H1 (cell line): ENCODE results near the gene MAPK11. TPM values are rescaled to one million over a fixed set of nuclear protein-coding genes. Genes with fewer than 3 reads are reported as not detected.
A peak's percentile ranks its signal among the peaks of the same experiment; 100 is the strongest.

ENCODE experiments used
- BRCA1 ChIP-seq: IDR thresholded peaks from 2 replicates; pipeline ENCODE4 v1.6.1; 2012; ENCODE audit warnings: low read depth, low read length, improper control_type of control experiment
- CEBPB ChIP-seq: IDR thresholded peaks from 2 replicates; pipeline ENCODE4 v1.6.1; 2012; ENCODE audit warnings: low read depth, low read length
- CTBP2 ChIP-seq: IDR thresholded peaks from 2 replicates; pipeline ENCODE4 v1.7.0; 2011; ENCODE audit warnings: borderline replicate concordance, mild to moderate bottlenecking, moderate library complexity, mixed read lengths, low read length; ENCODE audit not compliant: insufficient read depth, insufficient read length
- CTCF ChIP-seq, 3 experiments: IDR thresholded peaks; 1 replicate in 2 of 3; 2 replicates in 1 of 3; pipeline versions ENCODE4 v1.5.1 to v1.6.1; 2011; ENCODE audit warnings: low read length in 3 of 3, mild to moderate bottlenecking in 3 of 3, inconsistent platforms in 2 of 3, low read depth in 1 of 3, moderate library complexity in 1 of 3; ENCODE audit not compliant: insufficient read depth in 1 of 3; ENCODE audit errors: control extremely low read depth in 1 of 3
- EGR1 ChIP-seq: IDR thresholded peaks from 2 replicates; pipeline ENCODE4 v1.6.1; 2011; ENCODE audit warnings: low read depth, low read length, borderline replicate concordance
- EP300 ChIP-seq, 2 experiments: IDR thresholded peaks; 1 replicate in 1 of 2; 2 replicates in 1 of 2; pipeline ENCODE4 v1.6.1; 2011 to 2012; ENCODE audit warnings: low read depth in 2 of 2, low read length in 2 of 2, mild to moderate bottlenecking in 2 of 2, borderline replicate concordance in 1 of 2, inconsistent platforms in 1 of 2, moderate library complexity in 1 of 2
- EZH2 ChIP-seq: fragments of 200-600 bp; sonication (generic); IDR thresholded peaks from 2 replicates; pipeline ENCODE4 v1.7.1; 2012; ENCODE audit warnings: low read depth, mild to moderate bottlenecking, moderate library complexity, low read length, inconsistent platforms; ENCODE audit not compliant: severe bottlenecking
- GTF2F1 ChIP-seq: IDR thresholded peaks from 2 replicates; pipeline ENCODE4 v1.6.1; 2012; ENCODE audit warnings: low read depth, low read length, improper control_type of control experiment, borderline replicate concordance
- HDAC6 ChIP-seq: IDR thresholded peaks from one replicate; pipeline ENCODE4 v1.7.1; 2012; ENCODE audit warnings: low read depth, mild to moderate bottlenecking, inconsistent platforms, low read length, moderate library complexity
- JUN ChIP-seq: IDR thresholded peaks from 2 replicates; pipeline ENCODE4 v1.6.1; 2011; ENCODE audit warnings: low read depth, mild to moderate bottlenecking, improper control_type of control experiment, low read length
- JUND ChIP-seq: IDR thresholded peaks from 2 replicates; pipeline ENCODE4 v1.6.1; 2011; ENCODE audit warnings: mild to moderate bottlenecking, improper control_type of control experiment, low read length
- KDM1A ChIP-seq: fragments of 200-600, 300-600 bp; sonication (generic); IDR thresholded peaks from 2 replicates; pipeline ENCODE4 v1.7.1; 2016; ENCODE audit warnings: mild to moderate bottlenecking, low read length, borderline replicate concordance
- KDM5A ChIP-seq: fragments of 200-600 bp; IDR thresholded peaks from 2 replicates; pipeline ENCODE4 v1.7.1; 2012; ENCODE audit warnings: mild to moderate bottlenecking, low read length, inconsistent platforms, mixed read lengths
- MAFK ChIP-seq: IDR thresholded peaks from 2 replicates; pipeline ENCODE4 v1.6.1; 2012; ENCODE audit warnings: low read depth, mild to moderate bottlenecking, improper control_type of control experiment, low read length
- POU5F1 ChIP-seq: IDR thresholded peaks from 2 replicates; pipeline ENCODE4 v1.6.1; 2011; ENCODE audit warnings: low read depth, mild to moderate bottlenecking, low read length, moderate library complexity
- RBBP5 ChIP-seq: IDR thresholded peaks from 2 replicates; pipeline ENCODE4 v1.7.1; 2012; ENCODE audit warnings: low read depth, mild to moderate bottlenecking, inconsistent platforms, low read length, moderate library complexity, borderline replicate concordance
- SIN3A ChIP-seq, 2 experiments: IDR thresholded peaks in 1 of 2; conservative IDR thresholded peaks in 1 of 2; 2 replicates each; pipeline ENCODE4 v1.6.1; 2011 to 2012; ENCODE audit warnings: low read length in 2 of 2, improper control_type of control experiment in 1 of 2, low read depth in 1 of 2, mild to moderate bottlenecking in 1 of 2
- SIX5 ChIP-seq: IDR thresholded peaks from 2 replicates; pipeline ENCODE4 v1.6.1; 2011; ENCODE audit warnings: mild to moderate bottlenecking, low read depth, low read length
- SP4 ChIP-seq: IDR thresholded peaks from 2 replicates; pipeline ENCODE4 v1.6.1; 2012; ENCODE audit warnings: low read length, inconsistent platforms
- TEAD4 ChIP-seq: IDR thresholded peaks from 2 replicates; pipeline ENCODE4 v1.6.1; 2012; ENCODE audit warnings: low read depth, low read length, inconsistent platforms, mixed read lengths
- ZNF274 ChIP-seq: IDR thresholded peaks from 2 replicates; pipeline ENCODE4 v1.7.0; 2012; ENCODE audit warnings: low read length, borderline replicate concordance; ENCODE audit errors: extremely low read depth
- polyA plus RNA-seq, 7 experiments: library from polyadenylated mRNA; depleted of rRNA in 3 of 7; stranded (reverse) in 5 of 7; unstranded in 2 of 7; fragments of >200 nt in 5 of 7; fragments of 200-250 nt in 2 of 7; gene quantifications; 1 replicate in 5 of 7; 2 replicates in 1 of 7; 4 replicates in 1 of 7; pipeline versions ENCODE4 v1.2.1 to v1.2.3, GENCODE V29; 2011 to 2013; ENCODE audit warnings: missing spikeins in 2 of 7, mixed read lengths in 2 of 7
- total RNA-seq: library from RNA; stranded (reverse); fragmentation: NEBNext Ultra II Directional; extraction: Animal tissue kit (Norgen Biotek cat#: 25700); gene quantifications from 2 replicates; pipeline ENCODE4 v1.2.1, GENCODE V29; 2021

Gene MAPK11
- total and polyA plus RNA-seq, 2 of the 8 experiments (the other 6 are each of a cell fraction or from before 2014, with no cell fraction given): 0.70 to 1.5 TPM

- TF ChIP-seq CTCF (IDR thresholded peaks at IDR 0.05; ENCODE audit: control extremely low read depth in 1 of 3, insufficient read depth in 1 of 3, low read depth in 1 of 3, low read length in 3 of 3) (peak in 2 of 3 experiments; percentile 8 to 16; a peak in 3 of 4 replicates), EZH2 (no peak), CTBP2 (no peak), RBBP5 (peak; percentile 82), CEBPB (no peak), KDM5A (peak; percentile 89), EP300 (IDR thresholded peaks at IDR 0.05; ENCODE audit: borderline replicate concordance in 1 of 2, low read depth in 2 of 2, low read length in 2 of 2) (no peak), JUND (no peak; the same call in 1 of the 2 replicates), TEAD4 (no peak), SIN3A (conservative IDR thresholded peaks at IDR 0.05 in 1 of 2, IDR thresholded peaks at IDR 0.05 in 1 of 2; ENCODE audit: low read depth in 1 of 2, low read length in 2 of 2) (peak; percentile 16 to 82; a peak in 1 of 4 replicates), GTF2F1 (no peak), JUN (no peak), POU5F1 (no peak), SIX5 (no peak), EGR1 (no peak), MAFK (no peak), ZNF274 (no peak), HDAC6 (no peak), KDM1A (no peak), BRCA1 (peak; percentile 41; the same call in 1 of the 2 replicates), SP4 (no peak)
Measured at GRCh38 chr22:50244420-50245213, 25.6 kb downstream of the MAPK11 start, which contains the start of gene TUBGCP6 (continued).
